T-helper 1 cell treated with Interleukin-12 subunit alpha and Interleukin-12 subunit beta and Interleukin-4 antibody, amounts not matched to agents 30 ng/mL and 1 ng/mL, for 36 hours (primary cell): ENCODE data around the gene KIAA0513. TPM values are rescaled to one million over a fixed set of nuclear protein-coding genes. Genes with fewer than 3 reads are reported as not detected.
"Not testable (repeated sequence)": the region's sequence is repeated elsewhere in the genome, so short reads cannot be mapped to it uniquely, and the experiment has no call there.

ENCODE experiments used
- intact Hi-C: fragments of 100-400 bp; cut with micrococcal nuclease; formaldehyde crosslinking; loops from one replicate; pipeline ENCODE4 v1.15.1; 2024
- total RNA-seq: library from RNA; stranded (reverse); gene quantifications from 2 replicates; pipeline ENCODE4 v1.2.3, GENCODE V29; 2022

The KIAA0513 gene
- total RNA-seq, 1 donor from 2014 or later: 9.9 TPM

DNA sequence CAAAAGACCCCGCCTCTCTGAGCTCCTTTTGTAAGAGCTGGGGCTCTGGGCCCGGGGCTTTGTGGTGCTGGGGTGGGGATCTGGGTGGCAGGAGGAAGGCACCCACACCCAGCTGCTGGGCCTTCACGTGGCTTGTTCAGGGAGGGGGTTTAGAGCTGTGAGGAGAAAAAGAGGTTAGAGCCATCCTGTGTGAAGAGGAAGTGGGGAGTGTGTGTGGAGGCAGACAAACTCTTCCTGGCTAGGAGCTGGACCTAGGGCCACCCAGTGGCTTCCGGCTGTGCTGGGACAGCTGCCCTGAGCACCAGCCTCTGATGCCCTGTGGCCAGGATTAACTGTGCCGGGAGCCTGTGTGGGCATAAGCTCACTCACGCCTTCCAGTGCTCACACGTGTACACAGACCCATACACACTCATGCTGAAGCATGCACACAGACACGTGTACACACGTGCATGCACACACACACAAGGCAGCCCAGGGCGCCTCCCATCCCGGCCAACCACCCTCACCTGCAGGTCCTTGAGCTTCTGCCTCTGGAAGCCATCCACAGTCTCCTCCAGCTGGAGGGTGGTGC lies 77.3 kb downstream of the KIAA0513 start:
- intact Hi-C loops: no loop called here

GRCh38 chr16:85105475-85105874 lies 77.9 kb downstream of the KIAA0513 start:
- intact Hi-C loops: no loop called here

DNA sequence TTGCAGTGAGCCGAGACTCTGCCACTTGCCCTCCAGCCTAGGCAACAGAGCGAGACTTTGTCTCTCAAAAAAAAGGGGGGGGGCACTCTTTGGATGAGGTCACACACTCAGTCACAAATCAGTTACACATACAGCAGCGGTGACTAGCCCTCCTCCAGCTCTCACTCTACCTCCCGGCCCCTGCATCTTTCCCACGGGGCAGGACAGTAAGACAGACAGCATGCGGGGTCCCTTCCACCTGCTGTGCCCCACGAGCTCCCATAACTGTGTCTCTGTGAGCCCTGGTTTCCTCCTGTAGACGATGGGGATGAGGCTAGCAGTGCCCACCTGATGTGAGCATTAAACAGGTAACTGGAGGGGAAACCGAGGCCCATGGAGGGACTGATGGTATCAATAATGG lies 79.5 kb downstream of the KIAA0513 start:
- intact Hi-C loops: no loop called here

GRCh38 chr16:85107532-85107931 lies 79.9 kb downstream of the KIAA0513 start:
- intact Hi-C loops: no loop called here

GRCh38 chr16:85110105-85110504 lies 82.5 kb downstream of the KIAA0513 start:
- intact Hi-C loops: no loop called here

DNA sequence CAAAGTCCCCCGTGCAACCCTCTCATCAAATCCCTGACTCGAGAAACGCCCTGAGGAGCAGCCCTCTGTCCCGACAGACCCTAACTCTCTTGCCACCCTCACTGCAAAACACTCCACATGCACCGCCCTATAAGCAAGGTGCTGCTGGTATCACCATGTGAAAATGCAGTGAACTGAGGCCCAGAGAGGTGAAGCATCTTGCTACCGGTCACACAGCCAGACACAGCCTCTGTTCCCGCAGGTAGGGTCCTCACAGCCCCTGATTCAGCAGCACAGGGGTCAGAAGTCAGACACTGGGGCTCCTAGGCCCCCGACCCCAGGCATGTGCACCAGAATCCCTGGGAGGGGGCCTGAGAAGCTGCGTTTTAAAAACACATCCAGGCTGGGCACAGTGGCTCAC lies 83.6 kb downstream of the KIAA0513 start:
- intact Hi-C loops: loop anchor here (1.0 kb wide), 1 partner anchor 33 kb away; no protein-coding TSS in a partner anchor

- intact Hi-C loops: no loop called here
Observed at GRCh38 chr16:85112364-85112763, 84.8 kb downstream of the KIAA0513 start, which contains the start of gene CIBAR2. CIBAR2 (minus strand) TSS chr16:85112472; CDS start chr16:85112352, 120 bp downstream.

- intact Hi-C loops: no loop called here
Observed at GRCh38 chr16:85113168-85113733, 85.7 kb downstream of the KIAA0513 start.

DNA sequence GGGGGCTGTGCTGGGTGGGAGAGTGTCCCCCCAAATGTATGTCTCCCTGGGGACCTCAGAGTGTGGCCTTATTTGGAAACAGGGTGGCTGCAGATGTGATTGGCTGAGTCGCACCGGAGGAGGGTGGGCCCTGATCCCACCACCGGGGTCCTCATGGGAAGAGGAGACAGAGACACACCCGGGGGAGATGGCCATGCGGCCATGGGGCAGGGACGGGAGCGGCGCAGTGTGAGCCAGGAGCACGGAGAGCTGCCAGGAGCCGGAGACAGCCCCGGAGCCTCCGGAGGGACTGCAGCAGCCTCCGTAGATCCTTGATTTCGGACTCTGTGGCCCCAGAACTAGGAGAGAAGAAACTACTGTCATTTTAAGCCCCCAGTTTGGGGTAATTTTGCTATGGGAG lies 86.3 kb downstream of the KIAA0513 start:
- intact Hi-C loops: no loop called here

DNA sequence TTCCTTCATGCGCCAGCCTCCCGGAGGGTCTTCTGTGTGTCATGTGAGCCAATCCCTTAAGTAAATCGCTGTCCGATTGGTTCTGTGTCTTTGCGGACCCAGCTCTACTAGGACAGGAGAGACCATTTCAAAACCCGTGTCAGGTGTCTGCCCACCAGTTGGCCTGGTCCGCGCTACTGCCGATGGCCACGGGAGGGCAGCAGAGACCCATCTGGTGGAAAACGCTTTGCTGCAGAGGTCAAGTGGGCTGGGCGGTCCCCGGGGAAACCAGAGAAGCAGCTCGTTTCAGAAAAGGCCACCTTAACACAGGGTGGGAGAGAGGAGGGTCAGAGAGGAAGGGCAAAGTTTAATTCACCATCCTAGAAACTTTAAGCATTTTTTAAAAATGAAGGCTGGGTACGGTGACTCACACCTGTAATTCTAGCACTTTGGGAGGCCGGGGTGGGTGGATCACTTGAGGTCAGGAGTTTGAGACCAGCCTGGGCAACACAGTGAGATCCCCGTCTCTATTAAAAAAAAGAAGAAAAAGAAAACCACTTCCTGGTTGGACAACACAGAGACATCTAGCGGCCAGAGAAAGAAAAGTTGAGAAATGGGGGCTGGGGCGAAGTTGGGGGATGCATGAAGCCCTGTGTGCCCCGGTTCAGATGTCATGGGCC lies 87.4 kb downstream of the KIAA0513 start:
- intact Hi-C loops: loop anchor here (1.0 kb wide), 1 partner anchor 88 kb away; the partner anchor contains the start of gene KIAA0513

GRCh38 chr16:85117418-85117817 lies 89.8 kb downstream of the KIAA0513 start:
- intact Hi-C loops: no loop called here

- intact Hi-C loops: no loop called here
Observed at GRCh38 chr16:85120006-85120340, 92.4 kb downstream of the KIAA0513 start.

DNA sequence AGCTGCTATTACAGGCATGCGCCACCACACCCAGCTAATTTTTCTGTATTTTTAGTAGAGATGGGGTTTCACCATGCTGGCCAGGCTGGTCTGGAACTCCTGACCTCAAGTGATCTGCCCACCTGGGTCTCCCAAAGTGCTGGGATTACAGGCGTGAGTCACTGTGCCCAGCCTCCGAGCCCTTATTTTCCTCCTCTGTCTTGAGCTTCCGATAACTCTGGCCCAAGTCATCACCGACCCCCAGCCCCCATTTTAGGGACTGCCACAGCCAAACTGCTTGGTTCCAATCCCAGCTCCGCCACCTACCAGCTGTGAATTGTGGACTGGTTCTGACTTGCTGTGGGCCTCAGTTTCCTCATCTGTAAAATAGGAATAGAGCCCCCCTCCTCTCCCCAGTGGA lies 95.8 kb downstream of the KIAA0513 start:
- intact Hi-C loops: not testable (repeated sequence)

- intact Hi-C loops: no loop called here
Observed at GRCh38 chr16:85123891-85124635, 96.5 kb downstream of the KIAA0513 start.

- intact Hi-C loops: no loop called here
Observed at GRCh38 chr16:85124636-85125346, 97.2 kb downstream of the KIAA0513 start.

DNA sequence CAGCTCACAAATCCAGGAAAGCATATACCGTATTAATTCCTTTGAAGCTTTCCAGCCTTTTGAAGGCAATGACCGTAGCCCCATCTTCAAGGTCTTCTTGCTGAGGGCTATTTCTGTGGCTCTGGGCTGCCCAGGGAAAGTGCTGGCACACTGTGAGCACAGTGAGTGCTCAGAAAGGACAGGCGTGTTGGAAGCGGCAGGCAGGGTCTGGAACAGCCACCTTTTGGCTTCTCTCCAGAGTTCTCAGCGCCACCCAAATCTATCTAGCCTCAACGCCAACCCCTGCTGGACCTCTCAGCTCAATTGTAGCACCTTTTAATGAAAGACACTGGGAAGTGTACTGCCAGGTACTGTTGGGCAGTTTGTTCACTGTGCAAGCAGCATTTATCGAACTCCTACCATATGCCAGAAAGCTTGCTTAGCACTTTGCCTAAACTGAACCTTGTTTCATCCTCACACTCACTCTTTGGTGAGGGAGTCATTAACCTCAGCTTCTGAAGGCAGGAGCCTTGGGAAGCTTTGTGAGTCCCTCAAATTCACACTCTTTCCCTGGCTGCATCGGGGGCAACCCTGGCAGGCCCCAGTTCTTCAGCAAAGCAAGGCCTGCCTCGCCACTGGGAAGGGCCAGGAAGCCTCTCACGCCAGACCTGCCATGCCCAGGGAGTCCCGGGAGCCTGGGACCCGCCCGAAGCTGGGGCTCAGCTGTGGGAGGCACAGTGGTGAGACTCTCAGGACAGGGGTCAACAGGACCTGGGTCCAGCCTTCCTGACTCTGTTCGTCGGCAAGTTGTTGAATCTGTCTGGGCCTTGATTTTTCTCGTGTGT lies 98.2 kb downstream of the KIAA0513 start:
- intact Hi-C loops: no loop called here

- intact Hi-C loops: no loop called here
Observed at GRCh38 chr16:85126394-85126704, 98.8 kb downstream of the KIAA0513 start.

- intact Hi-C loops: no loop called here
Observed at GRCh38 chr16:85126705-85127378, 99.2 kb downstream of the KIAA0513 start.

GRCh38 chr16:85127379-85127723 lies 99.8 kb downstream of the KIAA0513 start:
- intact Hi-C loops: no loop called here

- intact Hi-C loops: no loop called here
Observed at GRCh38 chr16:85128079-85128837, 100.7 kb downstream of the KIAA0513 start.
